ENCODE data around the gene CKM. TPM values are rescaled to one million over a fixed set of nuclear protein-coding genes. Genes with fewer than 3 reads are reported as not detected.

Gene CKM
- total RNA-seq, 4 donors from 2014 or later, result not detected

DNA sequence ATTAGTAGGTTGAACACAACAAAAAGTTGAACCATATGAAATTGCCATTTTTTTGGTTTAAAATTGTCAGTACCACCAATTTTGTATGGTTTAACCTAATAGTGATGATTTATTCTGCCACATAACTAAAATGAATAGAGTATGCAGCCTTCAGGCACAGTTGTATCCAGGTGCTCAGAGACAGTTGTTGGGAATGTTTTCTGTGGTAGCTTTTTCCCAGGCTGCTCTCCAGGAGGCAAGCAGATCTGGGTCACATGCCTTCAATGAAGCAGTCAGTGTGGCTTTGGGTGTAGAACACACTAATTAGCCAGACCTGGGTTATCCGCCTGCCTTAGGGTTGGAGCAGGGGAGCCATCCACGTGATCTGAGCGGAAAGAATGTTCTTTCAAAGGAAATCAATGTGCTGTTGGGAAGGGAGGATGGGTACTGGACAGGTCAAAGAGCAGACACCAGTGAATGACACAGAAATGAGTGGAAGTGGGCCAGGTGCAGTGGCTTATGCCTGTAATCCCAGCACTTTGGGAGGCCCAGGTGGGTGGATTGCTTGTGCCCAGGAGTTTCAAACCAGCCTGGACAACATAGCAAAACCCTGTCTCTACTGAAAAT lies 43.0 kb downstream of the CKM start:
- Histone ChIP-seq H3K4me3 (no peak overlapping the region), H3K9me3 (no peaks in the 10 kb centered on the region), H3K27me3 (no peaks in the 10 kb centered on the region), H3K4me1 (no peaks in the 10 kb centered on the region), H3K36me3 (peaks cover 0 to 27% (median 0%) of the 10 kb centered on the region in 3 donors), H3K27ac (no peak overlapping the region)
- TF ChIP-seq, protein P1, sequence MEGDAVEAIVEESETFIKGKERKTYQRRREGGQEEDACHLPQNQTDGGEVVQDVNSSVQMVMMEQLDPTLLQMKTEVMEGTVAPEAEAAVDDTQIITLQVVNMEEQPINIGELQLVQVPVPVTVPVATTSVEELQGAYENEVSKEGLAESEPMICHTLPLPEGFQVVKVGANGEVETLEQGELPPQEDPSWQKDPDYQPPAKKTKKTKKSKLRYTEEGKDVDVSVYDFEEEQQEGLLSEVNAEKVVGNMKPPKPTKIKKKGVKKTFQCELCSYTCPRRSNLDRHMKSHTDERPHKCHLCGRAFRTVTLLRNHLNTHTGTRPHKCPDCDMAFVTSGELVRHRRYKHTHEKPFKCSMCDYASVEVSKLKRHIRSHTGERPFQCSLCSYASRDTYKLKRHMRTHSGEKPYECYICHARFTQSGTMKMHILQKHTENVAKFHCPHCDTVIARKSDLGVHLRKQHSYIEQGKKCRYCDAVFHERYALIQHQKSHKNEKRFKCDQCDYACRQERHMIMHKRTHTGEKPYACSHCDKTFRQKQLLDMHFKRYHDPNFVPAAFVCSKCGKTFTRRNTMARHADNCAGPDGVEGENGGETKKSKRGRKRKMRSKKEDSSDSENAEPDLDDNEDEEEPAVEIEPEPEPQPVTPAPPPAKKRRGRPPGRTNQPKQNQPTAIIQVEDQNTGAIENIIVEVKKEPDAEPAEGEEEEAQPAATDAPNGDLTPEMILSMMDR (IDR thresholded peaks at IDR 0.05), result no peak
- no peak for TF ChIP-seq POLR2A (IDR thresholded peaks at IDR 0.05)
- DNase-seq, result no peak

DNA sequence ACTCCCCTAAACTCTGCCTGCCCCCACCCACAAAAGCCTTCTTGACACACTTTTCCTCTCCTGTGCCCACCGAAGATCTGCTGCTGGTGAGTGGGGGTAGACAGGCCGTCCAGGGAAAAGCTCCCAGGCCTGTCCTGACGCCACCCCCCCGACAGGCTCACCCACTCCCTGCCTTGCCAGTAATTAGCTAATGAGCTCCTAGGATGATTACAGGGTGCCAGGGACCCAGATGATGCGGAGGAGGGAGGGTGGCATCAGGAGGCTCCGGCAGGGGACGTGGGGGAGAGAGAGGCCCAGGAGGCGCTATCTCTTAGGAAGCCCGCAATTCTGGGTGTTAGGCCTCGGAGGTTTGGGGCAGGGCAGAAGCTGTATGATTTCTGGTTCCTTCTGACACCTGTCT lies 44.6 kb downstream of the CKM start:
- H3K4me1 ChIP-seq, result no peaks in the 10 kb centered on the region
- no peak for DNase-seq
- H3K9me3 ChIP-seq, result no peaks in the 10 kb centered on the region
- no peaks in the 10 kb centered on the region for H3K27me3 ChIP-seq
- TF ChIP-seq, protein P1 (IDR thresholded peaks at IDR 0.05), result no peak
- no peak for TF ChIP-seq POLR2A (IDR thresholded peaks at IDR 0.05)
- H3K27ac ChIP-seq, result no peak overlapping the region
- H3K36me3 ChIP-seq, result peaks cover 0 to 35% (median 0%) of the 10 kb centered on the region in 3 donors
- H3K4me3 ChIP-seq, result no peak overlapping the region

DNA sequence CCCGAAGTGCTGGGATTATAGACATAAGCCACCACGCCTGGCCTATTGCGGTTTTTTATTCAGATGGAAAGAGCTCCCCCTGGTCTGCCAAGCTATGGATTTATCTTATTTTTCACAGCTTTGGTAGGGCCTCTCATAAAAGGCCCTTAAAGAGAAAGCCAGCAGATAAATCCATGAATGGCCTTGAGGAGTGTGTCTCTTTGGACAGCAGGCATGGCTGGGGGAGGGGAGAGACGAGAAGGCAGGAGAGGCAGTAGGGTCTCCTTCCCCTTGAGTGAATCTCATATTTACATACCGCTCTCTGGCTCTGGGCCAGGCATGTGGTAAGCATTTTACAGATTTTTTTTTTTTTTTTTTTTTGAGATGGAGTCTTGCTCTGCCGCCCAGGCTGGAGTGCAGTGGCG lies 46.4 kb downstream of the CKM start:
- no peak overlapping the region for H3K27ac ChIP-seq
- no peaks in the 10 kb centered on the region for H3K9me3 ChIP-seq
- H3K4me1 ChIP-seq, result no peaks in the 10 kb centered on the region
- no peaks in the 10 kb centered on the region for H3K27me3 ChIP-seq
- no peak for DNase-seq
- TF ChIP-seq, protein P1 (IDR thresholded peaks at IDR 0.05), result no peak
- no peak for TF ChIP-seq POLR2A (IDR thresholded peaks at IDR 0.05)
- peaks cover 0 to 49% (median 0%) of the 10 kb centered on the region in 3 donors for H3K36me3 ChIP-seq
- no peak overlapping the region for H3K4me3 ChIP-seq

DNA sequence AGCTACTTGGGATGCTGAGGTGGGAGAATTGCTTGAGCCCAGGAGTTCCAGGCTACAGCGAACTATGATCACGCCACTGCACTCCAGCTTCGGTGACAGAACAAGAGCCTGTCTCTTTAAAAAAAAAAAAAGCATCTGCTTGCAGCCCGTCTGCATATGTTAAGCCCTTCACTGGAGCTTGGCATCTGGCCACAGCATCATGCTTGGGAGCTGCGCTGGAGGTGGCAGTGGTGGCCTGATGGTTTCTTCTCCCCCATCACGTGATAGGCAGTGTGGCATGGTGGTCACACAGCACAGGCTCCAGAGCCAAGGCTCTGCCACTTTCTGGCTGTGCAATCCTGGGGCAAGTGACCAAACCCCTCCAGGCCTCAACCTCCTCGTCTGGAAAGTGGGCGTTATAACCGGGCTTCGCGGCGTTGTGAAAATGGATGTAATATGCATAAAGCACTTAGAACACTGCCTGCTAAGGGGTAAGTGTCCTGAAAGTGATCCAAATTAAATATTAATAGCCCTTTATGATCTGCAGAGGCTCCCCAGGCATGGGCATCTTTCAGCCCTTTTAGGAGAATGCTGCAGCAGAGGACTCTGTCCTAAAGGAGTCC lies 47.2 kb downstream of the CKM start:
- Histone ChIP-seq H3K27me3 (no peaks in the 10 kb centered on the region), H3K9me3 (no peaks in the 10 kb centered on the region), H3K36me3 (peaks cover 0 to 47% (median 0%) of the 10 kb centered on the region in 3 donors), H3K27ac (no peak overlapping the region), H3K4me3 (no peak overlapping the region), H3K4me1 (no peaks in the 10 kb centered on the region)
- no peak for TF ChIP-seq POLR2A (IDR thresholded peaks at IDR 0.05)
- TF ChIP-seq, protein P1 (IDR thresholded peaks at IDR 0.05), result no peak
- DNase-seq, result no peak

DNA sequence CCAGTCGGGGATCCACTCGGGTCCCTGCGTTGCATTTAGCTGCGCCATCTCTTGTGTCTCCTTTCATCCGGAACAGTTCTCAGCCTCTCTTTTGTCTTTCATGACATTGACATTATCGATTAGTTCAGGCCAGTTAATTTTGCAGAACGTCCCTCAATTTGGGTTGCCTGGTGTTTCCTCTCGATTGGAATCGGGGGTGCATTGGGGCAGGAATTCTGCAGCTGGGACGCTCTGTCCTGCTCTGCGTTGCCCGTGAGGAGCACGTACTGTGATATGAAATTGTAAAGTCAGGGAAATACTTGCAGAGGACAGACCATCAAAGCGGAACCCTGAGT lies 49.2 kb downstream of the CKM start:
- Histone ChIP-seq H3K36me3 (peaks cover 0 to 37% (median 0%) of the 10 kb centered on the region in 3 donors), H3K9me3 (no peaks in the 10 kb centered on the region), H3K4me1 (no peaks in the 10 kb centered on the region), H3K27me3 (no peaks in the 10 kb centered on the region), H3K4me3 (no peak overlapping the region), H3K27ac (no peak overlapping the region)
- no peak for TF ChIP-seq POLR2A (IDR thresholded peaks at IDR 0.05)
- TF ChIP-seq, protein P1 (IDR thresholded peaks at IDR 0.05), result no peak
- no peak for DNase-seq
